HG02870 (cell line): ENCODE data around the gene STK33.

Experiments
- ATAC-seq: cut with Tn5 transposase; IDR thresholded peaks from one replicate; pipeline ENCODE4 v1.9.1; 2021; ENCODE audit warnings: mild to moderate bottlenecking, moderate library complexity; ENCODE audit not compliant: unreplicated experiment

The STK33 gene

GRCh38 chr11:8357891-8358566, 236.0 kb downstream of the STK33 start:
- no peak for ATAC-seq

GRCh38 chr11:8357505-8357888, 236.5 kb downstream of the STK33 start:
- ATAC-seq, result no peak

- ATAC-seq, result no peak
Observed at GRCh38 chr11:8356721-8357504, 237.1 kb downstream of the STK33 start.

GRCh38 chr11:8356216-8356615, 237.8 kb downstream of the STK33 start:
- no peak for ATAC-seq

GRCh38 chr11:8355416-8355742, 238.6 kb downstream of the STK33 start:
- ATAC-seq, result no peak

GRCh38 chr11:8354622-8355415, 239.2 kb downstream of the STK33 start:
- no peak for ATAC-seq

GRCh38 chr11:8352876-8353505, 241.0 kb downstream of the STK33 start:
- ATAC-seq, result no peak

GRCh38 chr11:8352103-8352875, 241.7 kb downstream of the STK33 start:
- no peak for ATAC-seq

- no peak for ATAC-seq
Observed at GRCh38 chr11:8351223-8351622, 242.8 kb downstream of the STK33 start.

GRCh38 chr11:8347978-8348377, 246.1 kb downstream of the STK33 start:
- ATAC-seq, result no peak

GRCh38 chr11:8346157-8346755, 247.8 kb downstream of the STK33 start:
- ATAC-seq, result no peak

GRCh38 chr11:8345179-8345578, 248.8 kb downstream of the STK33 start:
- no peak for ATAC-seq

GRCh38 chr11:8344346-8344745, 249.7 kb downstream of the STK33 start:
- no peak for ATAC-seq

GRCh38 chr11:8342821-8343681, 251.0 kb downstream of the STK33 start:
- ATAC-seq, result peak; percentile 79

GRCh38 chr11:8341996-8342395, 252.0 kb downstream of the STK33 start:
- ATAC-seq, result no peak
